Measurements from ENCODE around the gene ADAM22.

- TF ChIP-seq CTCF (IDR thresholded peaks at IDR 0.05) (no peak), POLR2A (IDR thresholded peaks at IDR 0.05) (no peak)
Observed at GRCh38 chr7:88073626-88074025, 139.6 kb downstream of the ADAM22 start.
